ACC112 (cell line): ENCODE results near the gene FNBP1.

Experiments
- H2AFZ ChIP-seq: fragments of 200-600 bp; sonication (generic); one replicate; pipeline ENCODE4 v1.6.0; 2017; ENCODE audit warnings: antibody characterized with exemption, low read length; ENCODE audit not compliant: unreplicated experiment
- H3K27ac ChIP-seq: fragments of 200-600 bp; sonication (generic); 2 replicates; pipeline ENCODE4 v1.5.1; 2014; ENCODE audit warnings: low read depth, mild to moderate bottlenecking, antibody characterized with exemption, low read length, moderate library complexity
- H3K27me3 ChIP-seq: fragments of 200-600 bp; sonication (generic); 2 replicates; pipeline ENCODE4 v1.6.1; 2014; ENCODE audit warnings: mild to moderate bottlenecking, antibody characterized with exemption, low read length, moderate library complexity, mixed read lengths; ENCODE audit not compliant: insufficient read depth
- H3K36me3 ChIP-seq: fragments of 200-600 bp; sonication (generic); 2 replicates; pipeline ENCODE4 v1.6.1; 2016; ENCODE audit warnings: mild to moderate bottlenecking, antibody characterized with exemption, low read length, moderate library complexity, mixed read lengths; ENCODE audit not compliant: insufficient read depth
- H3K4me1 ChIP-seq: fragments of 200-600 bp; sonication (generic); one replicate; pipeline ENCODE4 v1.6.1; 2016; ENCODE audit warnings: low read length, mixed read lengths; ENCODE audit not compliant: insufficient read depth, unreplicated experiment, control insufficient read depth
- H3K4me3 ChIP-seq: fragments of 200-600 bp; sonication (generic); 2 replicates; pipeline ENCODE4 v1.5.1; 2014; ENCODE audit warnings: mild to moderate bottlenecking, low read depth, low read length
- H3K79me2 ChIP-seq: fragments of 200-600 bp; sonication (generic); one replicate; pipeline ENCODE4 v1.6.0; 2016; ENCODE audit warnings: low read length; ENCODE audit not compliant: control insufficient read depth, unreplicated experiment, insufficient read depth

Gene FNBP1

GRCh38 chr9:130042885-130043653 lies at the start of gene FNBP1:
FNBP1 (minus strand) TSS chr9:130043189; CDS start chr9:130042975, 214 bp downstream.
- no peaks in the 10 kb centered on the region for H3K27me3 ChIP-seq
- no peaks in the 10 kb centered on the region for H3K36me3 ChIP-seq
- peaks cover 40% of the 10 kb centered on the region for H3K79me2 ChIP-seq
- H3K4me1 ChIP-seq = peaks cover 9% of the 10 kb centered on the region
- peak within 1 kb of the TSS; percentile 96 for H3K4me3 ChIP-seq
- H2AFZ ChIP-seq = peak within 1 kb of the TSS; percentile 85
- peak within 1 kb of the TSS; percentile 24; the same call in 1 of the 2 replicates for H3K27ac ChIP-seq

GRCh38 chr9:130090915-130091314 lies 47.9 kb upstream of the FNBP1 start:
- Histone ChIP-seq H2AFZ (no peak overlapping the region), H3K27ac (no peak overlapping the region), H3K36me3 (0 out of 2 replicates have a peak, but pooled peaks cover 15% of the 10 kb centered on the region), H3K4me3 (no peak overlapping the region), H3K27me3 (no peaks in the 10 kb centered on the region), H3K4me1 (no peaks in the 10 kb centered on the region), H3K79me2 (no peaks in the 10 kb centered on the region)

- H3K4me3 ChIP-seq = no peak overlapping the region
- H3K4me1 ChIP-seq = no peaks in the 10 kb centered on the region
- H3K27me3 ChIP-seq = no peaks in the 10 kb centered on the region
- no peaks in the 10 kb centered on the region for H3K79me2 ChIP-seq
- H3K36me3 ChIP-seq = 0 out of 2 replicates have a peak, but pooled peaks cover 15% of the 10 kb centered on the region
- no peak overlapping the region for H3K27ac ChIP-seq
- H2AFZ ChIP-seq = no peak overlapping the region
Measured at GRCh38 chr9:130089141-130089540, 46.2 kb upstream of the FNBP1 start.

- Histone ChIP-seq H2AFZ (no peak overlapping the region), H3K36me3 (peaks cover 19% of the 10 kb centered on the region; the same call in 1 of the 2 replicates), H3K4me3 (no peak overlapping the region), H3K79me2 (no peaks in the 10 kb centered on the region), H3K27me3 (no peaks in the 10 kb centered on the region), H3K27ac (no peak overlapping the region), H3K4me1 (no peaks in the 10 kb centered on the region)
Measured at GRCh38 chr9:130088051-130088450, 45.1 kb upstream of the FNBP1 start.

GRCh38 chr9:130084337-130084736 lies 41.3 kb upstream of the FNBP1 start:
- Histone ChIP-seq H3K4me3 (no peak overlapping the region), H3K79me2 (no peaks in the 10 kb centered on the region), H3K27me3 (no peaks in the 10 kb centered on the region), H3K4me1 (no peaks in the 10 kb centered on the region), H3K36me3 (peaks cover 15% of the 10 kb centered on the region), H3K27ac (no peak overlapping the region), H2AFZ (no peak overlapping the region)

- no peak overlapping the region for H3K4me3 ChIP-seq
- no peak overlapping the region for H3K27ac ChIP-seq
- H3K27me3 ChIP-seq = no peaks in the 10 kb centered on the region
- H3K4me1 ChIP-seq = peaks cover under 1% of the 10 kb centered on the region
- H2AFZ ChIP-seq = no peak overlapping the region
- peaks cover 9% of the 10 kb centered on the region for H3K79me2 ChIP-seq
- H3K36me3 ChIP-seq = peaks cover 16% of the 10 kb centered on the region
Measured at GRCh38 chr9:130078547-130078946, 35.6 kb upstream of the FNBP1 start.

GRCh38 chr9:130073373-130073772 lies 30.4 kb upstream of the FNBP1 start:
- Histone ChIP-seq H3K79me2 (peaks cover 38% of the 10 kb centered on the region), H3K4me3 (peak overlapping the region; percentile 6; the same call in 1 of the 2 replicates), H3K36me3 (peaks cover 7% of the 10 kb centered on the region; the same call in 1 of the 2 replicates), H3K4me1 (peaks cover 20% of the 10 kb centered on the region), H3K27me3 (no peaks in the 10 kb centered on the region), H3K27ac (peak overlapping the region; percentile 69), H2AFZ (peak overlapping the region; percentile 9)

- H3K4me1 ChIP-seq = peaks cover 27% of the 10 kb centered on the region
- H3K79me2 ChIP-seq = peaks cover 43% of the 10 kb centered on the region
- peak overlapping the region; percentile 69 for H3K27ac ChIP-seq
Measured at GRCh38 chr9:130072515-130073235, 29.7 kb upstream of the FNBP1 start.

GRCh38 chr9:130069048-130069447 lies 26.1 kb upstream of the FNBP1 start:
- Histone ChIP-seq H3K4me1 (peaks cover 32% of the 10 kb centered on the region), H3K4me3 (no peak overlapping the region), H3K79me2 (peaks cover 64% of the 10 kb centered on the region), H2AFZ (no peak overlapping the region), H3K36me3 (0 out of 2 replicates have a peak, but pooled peaks cover 5% of the 10 kb centered on the region), H3K27me3 (no peaks in the 10 kb centered on the region), H3K27ac (no peak overlapping the region)

More at GRCh38 chr9:130072515-130073235, 29.7 kb upstream of the FNBP1 start:
- H3K4me3 ChIP-seq = peak overlapping the region; percentile 6; the same call in 1 of the 2 replicates
- peaks cover 7% of the 10 kb centered on the region; the same call in 1 of the 2 replicates for H3K36me3 ChIP-seq
- no peaks in the 10 kb centered on the region for H3K27me3 ChIP-seq
- peak overlapping the region; percentile 9 for H2AFZ ChIP-seq

GRCh38 chr9:130064621-130065020 lies 21.6 kb upstream of the FNBP1 start:
- H3K4me3 ChIP-seq = no peak overlapping the region
- H3K36me3 ChIP-seq = 0 out of 2 replicates have a peak, but pooled peaks cover 5% of the 10 kb centered on the region
- no peak overlapping the region for H2AFZ ChIP-seq
- H3K4me1 ChIP-seq = peaks cover 19% of the 10 kb centered on the region
- no peaks in the 10 kb centered on the region for H3K27me3 ChIP-seq
- peaks cover 65% of the 10 kb centered on the region for H3K79me2 ChIP-seq
- no peak overlapping the region for H3K27ac ChIP-seq
